Measurements from ENCODE around the gene CCL26. TPM values are rescaled to one million over a fixed set of nuclear protein-coding genes. Genes with fewer than 3 reads are reported as not detected.

Gene CCL26
- total and polyA plus RNA-seq, 2 of the 4 experiments (the other 2 are of a cell fraction), result not detected

DNA sequence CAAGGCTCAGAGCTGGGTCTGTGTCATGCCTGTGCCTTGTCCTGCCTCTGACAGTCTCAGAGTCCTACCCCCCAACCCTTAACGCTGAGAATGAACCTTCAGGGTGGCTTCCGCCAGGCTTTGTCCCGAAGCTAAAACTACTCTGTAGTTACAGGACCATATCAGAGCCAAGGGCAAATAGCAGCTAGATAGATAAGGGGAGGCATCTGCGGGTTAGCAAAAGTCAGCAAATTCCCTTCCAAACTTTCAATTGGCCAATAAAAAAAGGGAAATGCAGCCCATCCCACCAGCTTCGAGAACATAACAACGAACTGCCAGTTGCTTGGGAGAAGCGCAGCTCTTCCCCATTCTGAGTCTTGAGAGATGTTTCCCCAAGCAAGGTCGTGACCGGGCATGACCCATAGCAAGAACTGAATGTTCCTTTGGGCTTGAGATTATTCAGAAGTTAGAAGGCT is 23.8 kb upstream of the CCL26 start:
- Histone ChIP-seq H2AK5ac (ENCODE audit: low read depth, low read length) (no peak overlapping the region), H3K23ac (ENCODE audit: low read depth, low read length) (no peak overlapping the region), H2AK9ac (replicated peaks; ENCODE audit: low read depth, low read length, poor library complexity) (no peak overlapping the region), H4K91ac (ENCODE audit: insufficient read depth, low read depth, low read length) (no peak overlapping the region), H3K4me3 (ENCODE audit: insufficient read depth, low read depth, low read length) (no peak overlapping the region), H3K9me1 (ENCODE audit: insufficient read depth, low read length) (no peaks in the 10 kb centered on the region), H2BK120ac (ENCODE audit: low read depth, low read length) (no peak overlapping the region), H3K4me1 (ENCODE audit: control insufficient read depth, insufficient read depth, low read length) (peaks cover 4% of the 10 kb centered on the region), H3K9ac (ENCODE audit: low read depth, low read length) (no peak overlapping the region), H2BK20ac (ENCODE audit: low read depth, low read length) (no peak overlapping the region), H4K20me1 (ENCODE audit: insufficient read depth, low read length) (no peaks in the 10 kb centered on the region), H3K56ac (ENCODE audit: extremely low read depth, insufficient read depth, low read length) (no peak overlapping the region), H3K9me3 (ENCODE audit: control insufficient read depth, insufficient read depth, low read length) (no peaks in the 10 kb centered on the region), H3K4ac (ENCODE audit: low read depth, low read length) (no peak overlapping the region), H3K27me3 (ENCODE audit: control insufficient read depth, insufficient read depth, low read length) (peaks cover 27% of the 10 kb centered on the region), H3K36me3 (ENCODE audit: control insufficient read depth, insufficient read depth, low read length) (no peaks in the 10 kb centered on the region), H3K79me1 (ENCODE audit: low read depth in 1 of 2, low read length in 2 of 2) (no peaks in the 10 kb centered on the region), H4K5ac (ENCODE audit: low read depth, low read length) (no peak overlapping the region), H3K14ac (replicated peaks; ENCODE audit: low read depth, low read length) (no peak overlapping the region), H2BK15ac (ENCODE audit: low read depth, low read length) (no peak overlapping the region), H2AFZ (replicated peaks; ENCODE audit: low read length, poor library complexity) (no peak overlapping the region), H2BK5ac (ENCODE audit: low read depth, low read length, poor library complexity, severe bottlenecking) (no peak overlapping the region), H3K27ac (ENCODE audit: insufficient read depth, low read length) (no peak overlapping the region), H3K4me2 (ENCODE audit: low read depth, low read length) (no peak overlapping the region), H4K8ac (ENCODE audit: low read depth in 2 of 2, low read length in 2 of 2) (no peak overlapping the region), H3K18ac (ENCODE audit: low read depth, low read length) (no peak overlapping the region)
- ChIA-PET CTCF (no interaction called here), POLR2A (ENCODE audit: unreplicated experiment) (no interaction called here)
- ATAC-seq (ENCODE audit: low read depth) (no peak), DNase-seq (no peak)
- intact Hi-C loops (cut with micrococcal nuclease), result no loop called here
- TF ChIP-seq, protein P1, sequence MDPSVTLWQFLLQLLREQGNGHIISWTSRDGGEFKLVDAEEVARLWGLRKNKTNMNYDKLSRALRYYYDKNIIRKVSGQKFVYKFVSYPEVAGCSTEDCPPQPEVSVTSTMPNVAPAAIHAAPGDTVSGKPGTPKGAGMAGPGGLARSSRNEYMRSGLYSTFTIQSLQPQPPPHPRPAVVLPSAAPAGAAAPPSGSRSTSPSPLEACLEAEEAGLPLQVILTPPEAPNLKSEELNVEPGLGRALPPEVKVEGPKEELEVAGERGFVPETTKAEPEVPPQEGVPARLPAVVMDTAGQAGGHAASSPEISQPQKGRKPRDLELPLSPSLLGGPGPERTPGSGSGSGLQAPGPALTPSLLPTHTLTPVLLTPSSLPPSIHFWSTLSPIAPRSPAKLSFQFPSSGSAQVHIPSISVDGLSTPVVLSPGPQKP (IDR thresholded peaks at IDR 0.05; ENCODE audit: borderline replicate concordance, low read depth, low read length), result no peak
- no peak for TF ChIP-seq CEBPB (IDR thresholded peaks at IDR 0.05; ENCODE audit: low read depth, low read length)
- no peak for TF ChIP-seq CHD1 (IDR thresholded peaks at IDR 0.05; ENCODE audit: low read depth, low read length)
- no peak for TF ChIP-seq RAD21 (IDR thresholded peaks at IDR 0.05; ENCODE audit: low read length)
- TF ChIP-seq, protein P2, sequence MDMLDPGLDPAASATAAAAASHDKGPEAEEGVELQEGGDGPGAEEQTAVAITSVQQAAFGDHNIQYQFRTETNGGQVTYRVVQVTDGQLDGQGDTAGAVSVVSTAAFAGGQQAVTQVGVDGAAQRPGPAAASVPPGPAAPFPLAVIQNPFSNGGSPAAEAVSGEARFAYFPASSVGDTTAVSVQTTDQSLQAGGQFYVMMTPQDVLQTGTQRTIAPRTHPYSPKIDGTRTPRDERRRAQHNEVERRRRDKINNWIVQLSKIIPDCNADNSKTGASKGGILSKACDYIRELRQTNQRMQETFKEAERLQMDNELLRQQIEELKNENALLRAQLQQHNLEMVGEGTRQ (IDR thresholded peaks at IDR 0.05; ENCODE audit: low read depth, low read length), result no peak
- no peak for TF ChIP-seq RCOR1 (IDR thresholded peaks at IDR 0.05; ENCODE audit: insufficient replicate concordance, low read length)
- TF ChIP-seq FOS (IDR thresholded peaks at IDR 0.05; ENCODE audit: low read depth, low read length), result no peak
- TF ChIP-seq MAZ (IDR thresholded peaks at IDR 0.05; ENCODE audit: borderline replicate concordance, low read depth, low read length), result no peak
- no peak for TF ChIP-seq SMC3 (IDR thresholded peaks at IDR 0.05; ENCODE audit: low read depth, low read length)
- no peak for TF ChIP-seq NFE2L2 (IDR thresholded peaks at IDR 0.05; ENCODE audit: low read depth, low read length)
- in situ Hi-C loops (cut with MboI; ENCODE audit: low sequenced_read_pairs), result no loop called here
- 50% methylated on average over 4 of the region's 9 CpGs; no CpG with 5 or more reads in 1 of the 2 experiments for WGBS, 2 experiments (ENCODE audit: extremely low coverage in 2 of 2, insufficient read length in 1 of 2)
- dilution Hi-C loops (cut with HindIII; ENCODE audit: low sequenced_read_pairs, unreplicated experiment), result no loop called here
- BruUV-seq (replicated peaks), result no TSS peak
